T47D (cell line): Measurements from ENCODE around the gene ANKRD33B.

ENCODE experiments used
- DNase-seq, 2 experiments: peaks; one replicate each; pipeline versions ENCODE4 v3.0.0 to v3.0.0-alpha.2; 2011 to 2012; ENCODE audit warnings: low read depth in 1 of 2, low spot score in 1 of 2
- JUND ChIP-seq: IDR thresholded peaks from 2 replicates; pipeline ENCODE4 v1.6.1; 2012; ENCODE audit warnings: low read depth
- in situ Hi-C: cut with HindIII; loops from 2 replicates; pipeline ENCODE4 v1.10.0; 2016; ENCODE audit warnings: low sequenced_read_pairs, low pct_unique_long_range_greater_than_20kb

Gene ANKRD33B

DNA sequence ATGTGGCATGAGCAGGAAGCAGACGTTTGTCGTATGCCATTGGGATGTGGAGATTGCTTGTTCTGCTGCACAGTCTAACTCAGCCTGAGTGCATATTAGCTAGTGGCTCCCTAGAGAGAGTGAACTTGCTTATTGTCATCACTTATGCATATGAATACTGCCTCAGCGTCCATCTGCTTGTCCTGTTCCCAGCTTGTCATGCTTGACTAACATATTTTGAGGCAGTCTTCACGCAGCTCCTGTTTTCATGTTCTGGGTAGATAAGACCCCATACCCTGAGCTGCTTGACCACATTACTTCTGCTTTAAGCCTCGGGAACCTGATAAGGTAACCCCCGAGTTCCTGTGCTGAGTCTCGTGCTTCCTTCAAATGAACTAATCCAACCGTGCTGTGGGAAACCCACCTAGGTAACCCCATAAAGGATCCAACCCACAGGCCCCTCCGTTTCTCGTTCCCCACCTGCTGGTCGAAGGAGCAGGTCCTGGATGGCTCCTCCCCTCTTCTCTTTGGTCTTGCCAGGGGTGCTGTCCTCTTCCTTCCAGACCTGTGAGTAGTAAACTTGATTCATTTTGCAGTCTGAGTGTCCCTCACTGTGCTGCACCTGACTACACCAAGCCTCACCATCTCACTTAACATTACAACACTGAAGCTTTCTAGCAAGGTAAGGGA, 25.0 kb downstream of the ANKRD33B start:
- in situ Hi-C loops: no loop called here
- no peak for DNase-seq
- no peak for TF ChIP-seq JUND

DNA sequence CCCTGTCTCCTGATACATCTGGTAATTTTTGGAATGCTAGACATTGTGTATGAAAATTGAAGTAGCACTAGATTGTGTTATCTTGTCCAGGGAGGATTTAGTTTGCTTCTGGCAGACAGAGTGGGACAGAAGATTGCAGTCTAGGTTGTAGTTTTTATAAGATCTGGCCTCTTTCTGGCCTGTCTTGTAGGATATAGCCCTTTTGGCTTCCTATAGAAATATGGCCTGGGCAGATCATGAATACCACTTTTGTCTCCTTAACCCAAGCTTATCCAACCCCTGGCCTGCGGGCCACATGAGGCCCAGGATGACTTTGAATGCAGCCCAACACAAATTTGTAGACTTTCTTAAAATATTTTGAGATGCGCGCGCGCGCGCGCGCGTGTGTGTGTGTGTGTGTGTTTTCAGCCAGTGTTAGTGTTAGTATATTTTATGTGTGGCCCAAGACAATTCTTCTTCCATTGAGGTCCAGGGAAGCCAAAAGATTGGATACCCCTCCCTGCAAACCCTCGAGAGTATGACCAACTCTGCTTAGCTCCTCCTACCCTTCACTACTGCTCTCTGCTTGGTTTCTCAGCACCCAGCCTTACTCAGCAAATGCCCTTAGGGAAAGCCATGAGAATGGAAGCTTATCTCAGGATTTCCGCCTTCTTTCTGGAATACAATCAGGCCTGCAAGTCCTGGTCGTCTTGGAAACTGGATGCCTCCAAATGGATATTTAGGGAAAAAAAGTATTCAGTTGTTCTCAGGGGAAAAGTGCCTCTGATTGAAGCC, 26.5 kb downstream of the ANKRD33B start:
- in situ Hi-C loops: no loop called here
- TF ChIP-seq JUND: no peak
- no peak for DNase-seq

DNA sequence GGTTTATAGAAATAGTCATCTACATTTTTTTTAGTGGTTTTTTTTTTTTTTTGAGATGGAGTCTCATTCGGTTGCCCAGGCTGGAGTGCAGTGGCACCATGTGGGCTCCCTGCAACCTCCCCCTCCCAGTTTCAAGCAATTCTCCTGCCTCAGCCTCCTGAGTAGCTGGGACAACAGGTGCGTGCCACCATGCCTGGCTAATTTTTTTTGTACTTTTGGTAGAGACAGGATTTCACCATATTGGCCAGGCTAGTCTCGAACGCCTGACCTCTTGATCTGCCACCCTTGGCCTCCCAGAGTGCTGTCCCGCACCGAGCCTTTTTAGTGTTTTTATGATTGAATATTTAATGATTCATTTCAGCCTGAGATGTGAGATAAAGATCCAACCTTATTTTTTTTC, 27.3 kb downstream of the ANKRD33B start:
- in situ Hi-C loops: no loop called here
- no peak for DNase-seq
- no peak for TF ChIP-seq JUND

DNA sequence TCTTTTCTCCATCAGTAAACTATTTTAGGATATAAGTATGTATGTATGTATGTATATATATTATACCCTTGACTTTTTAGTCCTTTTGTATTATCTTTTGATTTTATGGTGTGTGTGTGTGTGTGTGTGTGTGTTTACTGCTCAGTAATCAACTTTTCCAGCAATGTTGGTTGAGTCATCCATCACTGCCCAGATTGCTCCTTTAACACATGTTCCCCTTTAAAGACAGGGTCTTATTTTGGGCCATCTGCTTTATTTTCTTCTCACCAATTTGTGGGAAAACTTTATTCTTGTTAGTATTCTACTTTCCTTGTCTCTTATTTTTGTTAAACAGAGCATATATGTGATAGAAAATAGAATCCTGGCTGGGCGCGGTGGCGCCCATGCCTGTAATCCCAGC, 28.1 kb downstream of the ANKRD33B start:
- TF ChIP-seq JUND: no peak
- DNase-seq: no peak
- in situ Hi-C loops: no loop called here

DNA sequence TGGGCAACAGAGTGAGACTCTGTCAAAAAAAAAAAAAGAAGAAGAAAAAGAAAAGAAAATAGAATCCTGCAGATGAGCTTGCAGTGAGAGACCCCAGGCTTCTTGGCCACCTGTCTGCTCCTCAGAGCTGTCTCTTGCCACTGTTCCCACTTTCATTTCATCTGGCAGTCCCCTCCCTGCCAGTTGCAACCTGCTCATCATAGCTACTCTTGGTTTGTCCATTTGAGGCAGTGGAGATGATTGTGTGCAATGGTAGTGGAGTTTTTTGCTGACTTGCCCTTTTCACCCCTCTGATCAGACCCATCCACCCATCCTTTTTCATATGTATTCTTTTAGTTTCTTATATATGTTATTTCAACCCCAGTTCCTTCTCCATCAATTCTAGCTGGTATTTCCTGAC, 28.7 kb downstream of the ANKRD33B start:
- TF ChIP-seq JUND: no peak
- no peak for DNase-seq
- in situ Hi-C loops: no loop called here

DNA sequence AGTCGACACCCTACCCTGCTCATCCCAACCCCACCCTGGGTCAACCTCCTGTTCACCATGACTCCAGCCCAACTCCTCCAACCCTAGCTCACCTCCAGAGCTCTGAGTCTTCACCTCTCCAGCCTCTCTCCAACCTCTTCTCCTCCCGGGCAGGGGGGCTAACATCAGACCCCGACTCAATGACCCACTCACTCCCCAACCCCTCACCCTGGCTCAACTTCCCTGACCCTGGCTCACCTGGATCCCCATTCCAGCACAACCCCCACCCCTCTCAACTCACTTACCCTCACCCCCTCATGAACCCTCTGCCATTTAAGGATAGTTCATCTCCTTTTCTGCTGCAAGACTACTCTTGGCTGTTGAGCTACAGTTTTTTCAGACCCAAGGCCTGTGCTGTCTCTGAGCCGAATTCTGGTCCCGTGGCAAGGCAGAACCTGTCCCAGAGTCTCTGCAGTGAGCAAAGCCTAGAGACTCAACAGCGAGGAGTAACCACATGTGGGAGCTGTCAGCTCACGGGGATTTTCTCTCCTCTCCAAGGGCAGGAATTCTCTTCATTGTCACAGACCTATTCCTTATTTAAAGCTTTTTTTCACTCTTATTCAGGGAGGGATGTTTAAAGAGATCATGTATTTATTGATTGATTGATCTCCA, 29.8 kb downstream of the ANKRD33B start:
- TF ChIP-seq JUND: no peak
- in situ Hi-C loops: no loop called here
- DNase-seq: no peak

DNA sequence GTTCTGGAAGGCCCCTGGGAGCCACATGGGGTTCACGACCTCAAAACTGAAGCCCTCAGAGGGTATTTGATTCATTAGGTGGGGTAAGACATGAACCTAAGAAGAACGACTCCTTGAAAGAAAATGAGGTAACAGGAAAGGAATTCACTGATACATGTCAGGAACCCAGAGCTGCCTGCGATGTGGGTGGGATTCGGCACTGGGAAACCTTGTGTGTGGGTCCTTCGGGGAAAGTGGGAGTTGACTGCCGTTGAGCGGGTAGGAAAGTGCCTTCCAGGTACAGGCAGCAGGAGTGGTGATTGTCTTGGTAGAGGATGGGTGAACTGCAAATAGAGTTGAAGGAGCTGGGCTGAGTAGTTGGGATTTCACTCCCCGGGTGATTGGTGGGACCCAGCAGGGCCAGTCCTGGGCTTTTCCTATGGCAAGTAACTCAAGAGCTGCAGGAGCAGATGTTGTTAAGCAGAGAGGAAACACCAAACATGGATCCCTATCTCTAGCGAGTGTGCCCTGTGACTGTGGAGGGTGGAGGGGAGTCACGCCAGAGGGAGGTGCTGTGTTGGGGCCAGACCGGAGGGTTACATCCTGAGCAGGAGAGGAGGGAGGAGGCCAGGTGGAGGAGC, 30.8 kb downstream of the ANKRD33B start:
- DNase-seq: no peak
- in situ Hi-C loops: no loop called here
- no peak for TF ChIP-seq JUND

DNA sequence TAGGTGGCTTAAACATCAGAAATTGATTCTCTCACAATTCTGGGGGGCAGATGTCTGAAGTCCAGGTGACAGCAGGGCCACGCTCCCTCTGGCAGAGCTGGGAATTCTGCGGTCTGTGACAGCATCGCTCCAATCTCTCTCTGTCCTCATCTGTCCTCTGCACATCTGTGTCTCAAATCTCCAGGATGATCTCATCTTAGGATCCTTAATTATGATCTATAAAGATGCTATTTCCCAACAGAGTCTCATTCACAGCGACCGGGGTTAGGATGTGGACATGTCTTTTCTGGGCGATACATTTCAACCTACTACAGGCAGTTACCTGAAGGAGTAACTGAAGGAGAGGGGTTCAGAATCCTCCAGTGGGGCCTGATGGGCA, 31.4 kb downstream of the ANKRD33B start:
- DNase-seq: no peak
- no peak for TF ChIP-seq JUND
- in situ Hi-C loops: no loop called here

DNA sequence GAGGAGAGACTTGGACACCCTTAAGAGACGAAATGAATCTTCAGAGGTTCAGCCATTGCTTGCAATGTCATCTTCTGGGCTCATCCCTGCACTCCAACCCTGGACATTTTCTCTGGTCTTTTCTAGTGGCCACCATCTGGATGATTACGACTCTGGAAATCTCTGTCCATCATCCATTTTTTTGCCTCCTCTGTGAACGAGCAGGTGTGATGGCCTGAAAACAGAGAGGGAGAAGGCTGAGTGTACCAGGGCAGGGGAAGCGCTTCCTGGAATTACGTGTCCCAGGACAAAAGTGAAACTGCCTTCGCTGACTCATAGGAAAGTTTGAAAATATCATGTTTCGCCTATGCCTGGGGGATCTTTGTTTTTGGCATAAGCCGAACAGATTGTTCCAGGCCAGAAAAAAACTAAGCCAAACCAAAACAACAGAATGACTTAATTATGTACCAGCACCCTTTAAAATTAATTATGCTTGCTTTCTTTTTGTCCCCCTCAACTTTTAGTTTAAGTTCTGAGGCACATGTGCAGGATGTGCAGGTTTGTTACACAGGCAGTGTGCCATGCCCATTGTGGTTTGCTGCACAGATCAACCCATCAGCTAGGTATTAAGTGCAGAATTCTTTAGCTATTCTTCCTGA, 31.9 kb downstream of the ANKRD33B start:
- in situ Hi-C loops: no loop called here
- TF ChIP-seq JUND: no peak; the same call in 1 of the 2 replicates
- peak; percentile 39 to 66 for DNase-seq

DNA sequence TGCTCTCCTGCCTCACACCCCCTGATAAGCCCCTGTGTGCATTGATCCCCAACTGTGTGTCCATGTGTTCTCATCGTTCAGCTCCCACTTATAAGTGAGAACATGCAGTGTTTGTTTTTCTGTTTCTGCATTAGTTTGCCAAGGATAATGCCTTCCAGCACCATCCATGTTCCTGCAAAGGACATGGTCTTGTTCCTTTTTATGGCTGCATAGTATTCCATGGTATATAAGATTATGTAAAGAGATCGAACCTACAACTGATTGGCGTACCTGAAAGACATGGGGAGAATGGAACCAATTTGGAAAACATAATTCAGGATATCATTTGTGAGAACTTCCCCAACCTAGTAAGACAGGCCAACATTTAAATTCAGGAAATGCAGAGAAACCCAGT, 32.4 kb downstream of the ANKRD33B start:
- in situ Hi-C loops: no loop called here

DNA sequence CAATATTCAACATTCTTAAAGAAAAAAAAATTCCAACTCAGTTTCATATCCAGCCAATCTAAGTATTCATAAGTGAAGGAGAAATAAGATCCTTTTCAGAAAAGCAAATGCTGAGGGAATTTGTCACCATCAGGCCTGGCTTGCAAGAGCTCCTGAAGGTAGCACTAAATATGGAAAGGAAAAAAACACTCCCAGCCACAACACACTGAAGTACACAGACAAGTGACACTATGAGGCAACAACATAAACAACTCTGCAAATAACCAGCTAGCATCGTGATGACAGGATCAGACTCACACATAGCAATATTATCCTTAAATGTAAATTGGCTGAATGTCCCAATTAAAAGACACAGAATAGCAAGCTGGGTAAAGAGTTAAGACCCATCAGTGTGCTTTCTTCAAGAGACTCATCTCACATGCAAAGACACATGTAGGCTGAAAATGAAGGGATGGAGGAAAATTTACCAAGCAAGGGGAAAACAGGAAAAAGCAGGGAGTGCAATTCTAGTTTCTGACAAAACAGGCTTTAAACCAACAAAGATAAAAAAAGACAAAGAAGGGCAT, 33.1 kb downstream of the ANKRD33B start:
- TF ChIP-seq JUND: no peak
- DNase-seq: no peak
- in situ Hi-C loops: no loop called here

More for the DNA sequence above, 32.4 kb downstream of the ANKRD33B start:
- no peak for TF ChIP-seq JUND
- DNase-seq: no peak

DNA sequence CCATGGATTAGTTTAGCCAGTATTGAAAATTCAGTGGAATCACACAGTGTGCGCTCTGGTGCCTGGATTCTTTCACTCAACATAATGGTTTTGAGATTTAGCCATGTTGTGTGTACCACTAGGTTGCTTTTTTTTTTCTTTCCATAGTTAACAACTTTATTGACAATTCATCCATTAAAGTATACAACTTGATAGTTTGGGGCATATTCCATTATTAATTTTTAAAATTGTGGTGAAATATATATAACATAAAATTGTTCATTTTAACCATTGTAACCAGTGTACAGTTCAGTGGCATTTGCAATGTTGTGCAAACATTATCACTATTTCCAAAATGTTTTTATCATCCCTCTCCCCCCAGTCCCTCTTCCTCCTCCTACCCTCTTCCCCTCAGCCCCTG, 35.2 kb downstream of the ANKRD33B start:
- in situ Hi-C loops: no loop called here
- no peak for TF ChIP-seq JUND
- no peak for DNase-seq
